NK-92 (cell line): ENCODE results near the gene NR6A1.
"Not testable (repeated sequence)": the region's sequence is repeated elsewhere in the genome, so short reads cannot be mapped to it uniquely, and the experiment has no call there.

ENCODE experiments used
- DNase-seq: peaks from one replicate; lab custom pipeline; 2025; ENCODE audit not compliant: unreplicated experiment; lab: John Stamatoyannopoulos, UW

NR6A1 gene

DNA sequence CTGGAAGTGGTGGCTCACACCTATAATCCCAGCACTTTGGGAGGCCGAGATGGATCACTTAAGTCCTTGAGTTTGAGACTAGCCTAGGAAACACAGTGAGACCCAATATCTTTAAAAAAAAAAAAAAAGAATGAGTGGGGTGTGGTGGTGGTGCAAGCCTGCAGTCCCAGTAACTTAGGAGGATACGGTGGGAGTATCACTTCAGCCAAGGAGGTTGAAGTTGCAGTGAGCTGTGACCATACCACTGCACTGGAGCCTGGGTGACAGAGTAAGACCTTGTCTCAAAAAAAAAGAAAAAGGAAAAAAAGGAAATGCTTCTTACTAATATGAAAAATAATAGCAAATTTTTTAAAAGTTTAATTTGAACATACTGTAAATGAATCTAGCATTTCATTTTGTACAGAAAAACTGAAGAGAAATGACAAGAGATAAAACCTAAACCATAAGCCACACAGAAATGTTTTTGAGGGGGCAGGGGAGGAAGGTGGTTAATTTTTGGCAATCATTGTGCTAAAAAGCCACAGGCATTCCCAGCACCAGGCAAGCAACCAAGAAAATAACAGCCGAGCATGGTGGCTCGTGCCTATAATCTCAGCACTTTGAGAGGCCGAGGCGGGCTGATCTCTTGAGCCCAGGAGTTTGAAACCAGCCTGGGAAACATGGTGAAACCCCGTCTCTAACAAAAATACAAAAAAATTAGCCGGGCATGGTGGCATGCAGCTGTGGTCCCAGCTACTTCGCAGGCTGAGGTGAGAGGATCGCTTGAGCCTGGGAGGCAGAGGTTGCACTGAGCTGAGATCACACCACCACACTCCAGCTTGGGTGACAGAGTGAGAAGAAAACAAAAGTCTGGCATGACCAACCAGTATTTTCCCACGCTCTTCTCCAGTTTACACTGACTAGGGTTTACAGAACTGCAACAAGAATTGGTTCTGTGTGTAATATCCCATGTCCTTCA lies 149.5 kb downstream of the NR6A1 start:
- DNase-seq, result no peak

- no peak for DNase-seq
Measured at GRCh38 chr9:124618476-124618875, 152.6 kb downstream of the NR6A1 start.

DNA sequence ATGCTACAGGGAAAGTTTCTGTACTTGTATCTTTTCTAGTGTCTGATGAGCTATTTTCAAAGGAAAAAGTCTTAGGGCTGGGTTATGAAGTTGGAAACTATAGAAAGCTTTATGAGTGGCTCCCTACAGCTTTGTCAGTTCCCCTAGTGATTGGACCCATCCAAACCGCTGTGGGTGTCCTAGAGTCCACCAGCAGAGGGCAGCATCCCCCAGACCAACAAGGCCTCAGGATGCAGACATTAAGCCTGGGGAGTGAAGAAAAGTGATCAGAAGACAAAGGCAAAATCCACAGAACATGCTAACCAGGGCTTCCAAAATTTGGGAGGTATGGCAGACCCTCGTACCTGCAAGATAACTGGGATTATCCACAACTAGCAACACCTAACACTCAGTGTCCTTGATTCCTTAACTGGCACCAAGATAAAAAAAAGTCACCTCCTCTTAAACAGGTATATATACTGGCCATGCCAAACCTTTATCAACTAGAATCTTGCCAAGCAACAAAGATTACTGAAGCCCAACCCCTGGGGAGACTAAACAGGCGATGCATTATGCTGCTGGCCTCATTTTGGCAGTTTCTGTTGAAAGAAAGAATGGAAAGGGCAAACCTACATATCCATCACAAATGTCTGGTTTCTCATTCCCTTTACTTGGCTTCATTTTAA lies 153.5 kb downstream of the NR6A1 start:
- no peak for DNase-seq

- DNase-seq, result no peak
Measured at GRCh38 chr9:124616961-124617360, 154.2 kb downstream of the NR6A1 start.

DNA sequence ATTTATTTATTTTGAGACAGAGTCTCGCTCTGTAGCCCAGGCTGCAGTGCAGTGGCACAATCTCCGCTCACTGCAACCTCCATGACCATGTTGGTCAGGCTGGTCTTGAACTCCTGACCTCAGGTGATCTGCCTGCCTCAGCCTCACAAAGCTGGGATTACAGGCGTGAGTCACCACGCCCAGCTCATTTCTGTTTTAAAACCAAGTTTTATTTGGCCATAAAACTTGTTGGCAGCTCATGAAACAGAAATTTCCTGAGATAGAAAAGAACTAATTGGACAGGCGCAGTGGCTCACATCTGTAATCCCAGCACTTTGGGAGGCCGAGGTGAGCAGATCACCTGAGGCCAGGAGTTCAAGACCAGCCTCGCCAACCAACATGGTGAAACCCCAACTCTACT lies 155.3 kb downstream of the NR6A1 start:
- not testable (repeated sequence) for DNase-seq

DNA sequence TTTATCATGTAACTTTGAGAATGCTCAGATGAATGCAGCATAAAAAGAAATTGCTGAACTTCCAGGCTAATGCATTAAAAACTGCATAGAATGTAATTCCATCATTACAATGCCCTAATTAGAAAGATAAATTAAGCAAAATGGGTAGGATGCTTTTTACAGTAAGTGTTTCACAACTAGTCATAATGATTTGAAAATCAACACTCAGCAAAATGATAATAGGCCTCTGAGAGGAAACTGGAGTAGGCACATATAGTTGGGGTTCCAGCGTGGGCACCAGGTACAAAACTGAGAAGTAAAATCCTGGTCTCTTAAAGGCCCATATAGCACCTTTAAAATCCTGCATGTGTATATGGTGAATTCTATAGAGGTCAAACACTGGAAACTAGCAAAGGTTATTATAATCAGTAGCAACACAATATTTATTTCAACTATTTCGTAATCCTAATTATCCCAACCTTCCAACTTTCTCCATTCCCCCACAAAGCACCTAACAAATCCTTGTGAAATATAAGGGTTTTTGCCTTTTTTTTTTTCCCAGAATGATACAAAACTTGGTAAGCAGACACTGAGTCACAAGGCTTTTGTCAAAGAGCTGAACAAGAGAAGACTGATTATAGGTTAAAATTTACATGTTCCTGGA lies 155.9 kb downstream of the NR6A1 start:
- no peak for DNase-seq

- no peak for DNase-seq
Measured at GRCh38 chr9:124613849-124614248, 157.3 kb downstream of the NR6A1 start.

DNA sequence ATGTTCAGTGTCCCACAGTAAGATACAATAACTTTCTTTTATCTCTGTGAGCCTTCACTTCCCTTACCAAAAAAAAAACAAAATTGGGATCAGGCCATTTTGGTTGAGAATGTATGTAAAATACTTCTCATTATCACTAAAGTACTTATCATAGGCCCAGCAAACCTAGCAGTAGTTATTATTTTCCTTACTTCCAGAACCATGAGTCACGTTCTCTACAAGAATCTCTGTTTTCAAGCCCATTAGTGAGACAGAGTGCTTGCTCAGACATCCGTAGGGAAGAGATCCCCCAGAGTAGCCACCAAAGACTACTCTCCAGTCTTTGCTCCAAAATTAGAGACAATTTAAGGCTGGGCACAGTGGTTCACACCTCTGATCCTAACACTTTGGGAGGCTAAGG lies 160.0 kb downstream of the NR6A1 start:
- DNase-seq, result no peak

DNA sequence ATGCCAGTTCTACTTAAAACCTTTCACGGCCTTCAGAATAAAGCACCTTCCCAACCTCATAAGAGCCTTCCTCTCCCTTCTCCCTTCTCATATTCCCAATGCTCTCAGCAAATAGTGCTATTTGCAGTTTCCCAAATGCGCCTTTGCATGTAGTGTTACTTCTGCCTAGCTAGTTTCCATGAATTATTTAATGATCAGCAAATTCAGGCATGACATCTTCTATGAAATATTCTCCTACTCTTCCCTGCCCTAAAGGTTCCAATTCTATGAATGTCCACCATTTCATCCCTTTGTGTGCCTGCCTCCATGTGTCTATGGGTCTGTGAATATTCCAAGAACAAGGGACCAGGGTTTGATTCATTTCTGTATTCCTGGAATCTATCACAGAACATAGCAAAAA lies 165.1 kb downstream of the NR6A1 start:
- no peak for DNase-seq

DNA sequence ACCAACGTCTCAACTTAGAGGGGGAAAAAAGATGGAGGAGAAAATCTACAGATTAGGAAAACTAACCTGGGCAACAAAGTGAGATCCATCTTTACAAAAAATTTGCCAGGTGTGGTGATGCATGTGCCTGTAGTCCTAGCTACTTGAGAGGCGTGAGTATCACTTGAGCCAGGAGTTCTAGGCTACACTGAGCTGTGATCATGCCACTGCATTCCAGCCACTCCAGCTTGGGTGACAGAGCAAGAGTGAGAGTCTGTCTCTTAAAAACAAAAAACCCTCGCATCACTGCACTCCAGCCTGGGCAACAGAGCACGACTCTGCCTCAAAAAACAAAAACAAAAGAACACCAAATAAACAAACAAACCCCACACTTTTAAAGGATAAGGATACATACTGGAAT lies 165.9 kb downstream of the NR6A1 start:
- DNase-seq, result no peak

DNA sequence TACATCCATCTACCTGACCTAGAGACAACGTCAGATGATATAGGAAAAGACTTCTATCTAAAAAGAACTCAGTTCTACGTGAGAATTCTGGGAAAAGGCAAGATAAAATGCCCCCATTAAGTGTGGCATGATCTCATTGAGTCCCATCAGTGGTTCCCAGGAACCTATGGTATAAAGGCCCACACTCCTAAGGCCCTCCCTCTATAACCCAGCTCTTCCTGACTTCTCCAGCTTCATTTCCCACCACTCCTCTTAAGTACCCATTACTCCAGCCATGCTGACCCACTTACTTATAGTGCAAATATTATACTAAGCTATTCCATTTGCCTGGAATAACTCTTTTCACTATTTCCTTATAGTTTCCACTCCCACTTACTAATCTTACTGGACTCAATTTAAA lies 168.5 kb downstream of the NR6A1 start:
- DNase-seq, result no peak

DNA sequence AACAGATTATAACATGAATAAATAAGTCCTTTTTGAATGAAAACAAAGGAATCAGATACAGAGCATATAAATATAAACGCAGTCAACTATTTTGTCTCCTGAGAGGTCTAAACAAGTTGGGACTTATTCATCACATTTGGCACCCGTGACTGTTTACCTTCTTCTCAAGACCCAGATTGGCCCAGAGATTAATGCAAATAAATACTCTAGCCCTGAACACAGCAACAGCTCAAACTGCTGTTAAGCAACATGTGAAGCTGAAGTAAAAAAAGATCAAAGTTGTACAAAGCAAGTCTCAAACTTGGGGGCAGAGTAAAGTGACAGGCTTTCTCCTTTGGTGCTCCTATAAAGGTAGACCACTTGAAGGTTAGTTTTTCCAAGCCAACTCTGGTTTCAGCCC lies 168.9 kb downstream of the NR6A1 start:
- no peak for DNase-seq

GRCh38 chr9:124600407-124600806 lies 170.7 kb downstream of the NR6A1 start:
- DNase-seq, result no peak

DNA sequence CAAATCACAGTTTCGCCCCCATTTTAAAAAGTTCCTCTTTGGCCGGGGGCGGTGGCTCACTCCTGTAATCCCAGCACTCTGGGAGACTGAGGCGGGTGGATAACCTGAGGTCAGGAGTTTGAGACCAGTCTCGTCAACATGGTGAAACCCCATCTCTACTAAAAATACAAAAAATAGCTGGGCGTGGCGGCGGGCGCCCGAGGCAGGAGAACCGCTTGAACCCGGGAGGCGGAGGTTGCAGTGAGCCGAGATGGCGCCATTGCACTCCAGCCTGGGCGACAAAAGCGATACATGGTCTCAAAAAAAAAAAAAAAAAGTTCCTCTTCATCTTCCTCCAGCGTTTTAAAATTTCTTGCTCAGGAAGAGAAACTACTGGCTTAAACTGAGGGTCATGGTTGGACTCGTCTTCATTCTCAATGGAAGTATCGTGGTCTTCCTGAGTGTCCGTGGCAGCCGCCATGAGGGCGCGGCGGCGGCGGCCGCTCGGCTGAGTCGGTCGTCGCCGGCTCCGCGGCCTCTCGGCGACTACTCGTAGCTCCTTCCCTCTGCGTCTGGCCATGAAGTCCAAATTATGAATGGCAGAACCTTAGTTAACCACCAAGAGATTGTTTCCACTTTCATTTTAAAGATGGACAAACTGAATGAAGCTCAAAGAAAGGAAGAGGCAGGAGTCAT lies 171.9 kb downstream of the NR6A1 start:
- DNase-seq, result no peak

- no peak for DNase-seq
Measured at GRCh38 chr9:124598048-124598447, 173.1 kb downstream of the NR6A1 start.

DNA sequence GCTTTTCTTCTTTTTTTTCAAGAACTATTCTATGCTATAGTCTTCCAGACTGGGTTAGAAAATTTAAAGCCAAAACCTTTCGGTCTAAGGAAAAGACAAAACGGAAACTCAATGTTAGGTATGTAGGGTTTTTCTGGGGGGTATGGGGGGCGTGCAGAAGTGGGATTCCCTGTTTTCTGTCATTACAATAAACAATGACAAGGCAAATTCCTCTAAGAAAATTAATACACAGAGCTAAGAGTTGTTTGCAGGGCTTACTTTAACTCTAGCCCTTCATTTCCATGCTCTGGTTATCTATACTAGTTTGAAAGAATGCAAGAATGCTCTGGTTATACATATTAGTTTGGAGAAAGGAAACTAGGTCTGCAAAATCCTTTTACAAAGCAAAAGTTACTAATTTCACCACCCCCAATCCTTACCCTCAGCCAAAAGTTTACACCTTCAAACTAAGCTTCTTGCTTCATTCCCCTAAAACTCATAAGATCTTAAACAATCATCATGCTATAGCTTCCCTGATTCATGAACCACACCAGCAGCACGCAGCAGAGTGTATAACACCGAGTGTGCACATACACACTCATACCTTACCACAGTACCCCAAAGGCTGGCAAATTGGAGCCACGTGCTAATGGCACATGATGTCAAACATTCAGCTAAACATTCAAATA lies 174.8 kb downstream of the NR6A1 start:
- DNase-seq, result no peak

GRCh38 chr9:124595743-124596142 lies 175.4 kb downstream of the NR6A1 start:
- no peak for DNase-seq

- DNase-seq, result no peak
Measured at GRCh38 chr9:124594673-124595072, 176.4 kb downstream of the NR6A1 start.

DNA sequence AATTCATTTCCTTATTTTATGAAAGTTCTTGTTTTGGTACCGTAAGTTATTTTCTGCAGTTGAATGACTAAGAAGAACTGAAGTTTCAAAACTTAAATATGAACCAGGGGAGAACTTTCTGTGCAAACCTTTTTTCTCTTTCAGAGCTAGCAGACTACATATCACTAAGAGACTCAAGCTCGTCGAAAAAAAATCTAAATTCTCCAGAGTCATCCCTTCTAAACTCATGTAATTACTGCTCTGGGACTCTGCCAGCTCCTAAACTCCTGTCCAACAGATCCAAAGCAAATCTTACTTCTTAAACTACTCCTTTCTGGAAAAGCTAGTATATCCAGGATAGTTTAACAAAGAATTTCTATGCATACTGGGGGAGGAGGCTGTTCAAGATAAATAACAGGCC lies 176.9 kb downstream of the NR6A1 start:
- no peak for DNase-seq

DNA sequence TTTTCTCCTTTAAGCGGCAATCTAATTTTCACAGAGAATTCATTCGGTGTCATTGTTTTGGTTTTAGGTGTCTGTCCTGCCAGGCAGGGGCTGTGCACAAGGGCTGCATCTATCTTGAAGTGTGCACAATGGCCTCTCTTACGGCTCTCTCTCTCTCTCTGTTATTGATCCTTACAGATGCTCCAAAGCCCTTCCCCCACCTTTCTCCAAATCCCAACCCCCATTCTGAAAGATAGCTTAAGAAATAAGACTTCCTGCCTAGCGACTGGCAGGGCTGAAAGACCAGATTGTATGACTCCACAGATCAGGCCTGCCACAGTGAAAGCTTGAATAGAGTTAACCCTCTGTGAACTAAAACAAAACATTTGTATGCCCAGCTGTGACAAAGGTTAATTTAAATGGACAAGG lies 177.5 kb downstream of the NR6A1 start:
- DNase-seq, result no peak

DNA sequence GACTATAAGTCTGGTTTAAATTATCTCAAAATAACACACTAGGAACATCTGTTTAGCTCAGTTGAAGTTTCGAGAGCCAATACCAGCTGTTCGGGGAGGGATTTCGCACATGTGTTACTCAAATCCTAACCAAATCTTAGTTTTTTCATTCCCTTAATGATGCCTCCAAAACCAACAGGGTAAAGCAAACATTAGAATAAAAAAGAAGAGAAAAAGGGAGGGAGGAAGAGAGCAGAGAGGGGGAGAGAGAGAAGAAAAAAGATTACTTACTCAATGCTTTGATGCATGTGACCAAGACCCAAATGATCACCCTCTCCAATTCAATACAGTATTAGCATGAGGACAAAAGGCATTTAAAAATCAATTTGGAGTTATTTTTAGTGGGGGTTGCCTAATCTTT lies 177.9 kb downstream of the NR6A1 start:
- no peak for DNase-seq
